Naive thymus-derived CD8-positive, alpha-beta T cell (primary cell): ENCODE data around the gene XKRX. TPM values are rescaled to one million over a fixed set of nuclear protein-coding genes. Genes with fewer than 3 reads are reported as not detected.

Source experiments
- ATAC-seq, 2 donors: fragments of 150-1000 bp; cut with Tn5 transposase in 1 of 2; sonication (Bioruptor Pico), chemical (Tn5 transposase) in 1 of 2; 1 replicate in 1 of 2; 2 replicates in 1 of 2; pipeline ENCODE4 v1.10.0; 2021; ENCODE audit warnings: mild to moderate bottlenecking in 2 of 2, moderate library complexity in 2 of 2
- POLR2A ChIA-PET: fragments of 350-600 bp; sonication (Branson Sonifier 250); formaldehyde crosslinking; loops from one replicate; lab custom pipeline; 2021; ENCODE audit warnings: antibody characterized with exemption; lab: Charles Lee
- DNase-seq, 10 donors: peaks; one replicate each; pipeline versions ENCODE4 v3.0.0 to v3.0.0-alpha.2; 2020 to 2022
- H3K27ac Mint-ChIP-seq, 10 donors: one replicate each; pipeline ENCODE4 v1.8.0; 2020 to 2022; ENCODE audit warnings: mild to moderate bottlenecking in 10 of 10, mixed read lengths in 10 of 10, moderate library complexity in 4 of 10, inconsistent platforms in 1 of 10
- H3K27me3 Mint-ChIP-seq, 5 donors: one replicate each; pipeline ENCODE4 v1.8.0; 2021 to 2022; ENCODE audit warnings: mixed read lengths in 5 of 5
- H3K36me3 Mint-ChIP-seq, 3 donors: one replicate each; pipeline ENCODE4 v1.8.0; 2020 to 2022; ENCODE audit warnings: mixed read lengths in 3 of 3, mild to moderate bottlenecking in 2 of 3, inconsistent platforms in 1 of 3
- H3K4me1 Mint-ChIP-seq, 4 donors: one replicate each; pipeline ENCODE4 v1.8.0; 2021 to 2022; ENCODE audit warnings: mixed read lengths in 4 of 4
- H3K4me3 Mint-ChIP-seq, 10 donors: one replicate each; pipeline ENCODE4 v1.8.0; 2020 to 2022; ENCODE audit warnings: mild to moderate bottlenecking in 10 of 10, mixed read lengths in 10 of 10, moderate library complexity in 6 of 10, inconsistent platforms in 1 of 10
- H3K9me3 Mint-ChIP-seq, 9 donors: one replicate each; pipeline ENCODE4 v1.8.0; 2020 to 2022; ENCODE audit warnings: mixed read lengths in 9 of 9, mild to moderate bottlenecking in 3 of 9, inconsistent platforms in 1 of 9, moderate library complexity in 1 of 9
- polyA plus RNA-seq, 3 donors: library from polyadenylated mRNA; unstranded; fragments of 300-500 nt; fragmentation: Illumina TruSeq; gene quantifications; one replicate each; pipeline ENCODE4 v1.2.3, GENCODE V29; 2021
- total RNA-seq, 8 experiments: library from RNA in 2 of 8; stranded (reverse) in 2 of 8; gene quantifications; one replicate each; pipeline ENCODE4 v1.2.3 and lab custom pipeline; 2021 to 2026

The XKRX gene
- total RNA-seq = 1 to 10 TPM; 1.8 to 2.3 TPM
- polyA plus RNA-seq = 1 to 10 TPM in 2 of 3 donors, under 1 TPM in 1; 0.48 to 1.5 (median 1.2) TPM
- 0.42 to 10.2 (median 2.7) reads per million in 6 experiments for total RNA-seq (lab: John Stamatoyannopoulos, UW)

- peak; percentile 4 to 68 (median 36) for DNase-seq
- peak within 1 kb of the TSS; percentile 89 to 97 (median 94) for H3K4me3 Mint-ChIP-seq
- peaks cover 17 to 56% (median 45%) of the 10 kb centered on the region in 4 donors for H3K4me1 Mint-ChIP-seq
- ATAC-seq = peak; percentile 86 to 89
- H3K36me3 Mint-ChIP-seq = peaks cover 0 to 6% (median 0%) of the 10 kb centered on the region in 3 donors
- peaks cover 0 to 2% (median 0%) of the 10 kb centered on the region in 5 donors for H3K27me3 Mint-ChIP-seq
- POLR2A ChIA-PET = no interaction called here
- peaks cover 0 to 6% (median 0%) of the 10 kb centered on the region in 9 donors for H3K9me3 Mint-ChIP-seq
- H3K27ac Mint-ChIP-seq = peak within 1 kb of the TSS; percentile 75 to 95 (median 90)
These were observed at the start of gene XKRX for GRCh38 chrX:100928660-100929613. Gene XKRX, minus strand, starts transcription at chrX:100928917. Its CDS starts 613 bp downstream, at chrX:100928304.

GRCh38 chrX:100976211-100976610 is 47.5 kb upstream of the XKRX start:
- no peak overlapping the region for H3K4me3 Mint-ChIP-seq
- peaks cover 4 to 5% (median 5%) of the 10 kb centered on the region in 3 donors for H3K36me3 Mint-ChIP-seq
- peaks cover 0 to 4% (median 1%) of the 10 kb centered on the region in 4 donors for H3K4me1 Mint-ChIP-seq
- peaks cover 0 to 12% (median 0%) of the 10 kb centered on the region in 9 donors for H3K9me3 Mint-ChIP-seq
- POLR2A ChIA-PET = no interaction called here
- H3K27ac Mint-ChIP-seq = peak overlapping the region in 1 of 10 donors; percentile 12
- no peak for DNase-seq
- ATAC-seq = no peak
- no peaks in the 10 kb centered on the region for H3K27me3 Mint-ChIP-seq

GRCh38 chrX:100975212-100975611 is 46.5 kb upstream of the XKRX start:
- POLR2A ChIA-PET = no interaction called here
- DNase-seq (no peak), ATAC-seq (no peak)
- no peaks in the 10 kb centered on the region for H3K27me3 Mint-ChIP-seq
- peaks cover 0 to 12% (median 0%) of the 10 kb centered on the region in 9 donors for H3K9me3 Mint-ChIP-seq
- peaks cover 4 to 5% (median 4%) of the 10 kb centered on the region in 3 donors for H3K36me3 Mint-ChIP-seq
- H3K4me1 Mint-ChIP-seq = peaks cover 0 to 4% (median 1%) of the 10 kb centered on the region in 4 donors
- peak overlapping the region in 1 of 10 donors; percentile 6 for H3K27ac Mint-ChIP-seq
- H3K4me3 Mint-ChIP-seq = no peak overlapping the region

- Mint-ChIP-seq H3K4me3 (no peak overlapping the region), H3K4me1 (peaks cover 0 to 3% (median 0%) of the 10 kb centered on the region in 4 donors), H3K9me3 (peaks cover 0 to 12% (median 0%) of the 10 kb centered on the region in 9 donors), H3K27me3 (no peaks in the 10 kb centered on the region), H3K27ac (no peak overlapping the region), H3K36me3 (peaks cover 0 to 5% (median 2%) of the 10 kb centered on the region in 3 donors)
- ATAC-seq (no peak), DNase-seq (no peak)
- POLR2A ChIA-PET = no interaction called here
These were observed 44.7 kb upstream of the XKRX start for GRCh38 chrX:100973411-100973810.

GRCh38 chrX:100969936-100970335 is 41.2 kb upstream of the XKRX start:
- DNase-seq (no peak), ATAC-seq (no peak)
- peaks cover 0 to 11% (median 0%) of the 10 kb centered on the region in 9 donors for H3K9me3 Mint-ChIP-seq
- H3K4me3 Mint-ChIP-seq = no peak overlapping the region
- POLR2A ChIA-PET = no interaction called here
- peaks cover 0 to 2% (median 0%) of the 10 kb centered on the region in 3 donors for H3K36me3 Mint-ChIP-seq
- H3K4me1 Mint-ChIP-seq = no peaks in the 10 kb centered on the region
- H3K27ac Mint-ChIP-seq = no peak overlapping the region
- H3K27me3 Mint-ChIP-seq = no peaks in the 10 kb centered on the region

GRCh38 chrX:100969408-100969807 is 40.7 kb upstream of the XKRX start, which contains the start of gene ARL13A:
Gene ARL13A, plus strand, starts transcription at chrX:100969708. Its CDS starts 3,982 bp downstream, at chrX:100973690.
- POLR2A ChIA-PET = no interaction called here
- H3K9me3 Mint-ChIP-seq = peaks cover 0 to 8% (median 0%) of the 10 kb centered on the region in 9 donors
- H3K27me3 Mint-ChIP-seq = no peaks in the 10 kb centered on the region
- DNase-seq (no peak), ATAC-seq (no peak)
- H3K36me3 Mint-ChIP-seq = peaks cover 0 to 2% (median 0%) of the 10 kb centered on the region in 3 donors
- H3K4me1 Mint-ChIP-seq = no peaks in the 10 kb centered on the region
- no peak within 1 kb of the TSS for H3K27ac Mint-ChIP-seq
- no peak within 1 kb of the TSS for H3K4me3 Mint-ChIP-seq

- Mint-ChIP-seq H3K4me1 (no peaks in the 10 kb centered on the region), H3K36me3 (no peaks in the 10 kb centered on the region), H3K4me3 (no peak overlapping the region), H3K27me3 (no peaks in the 10 kb centered on the region), H3K27ac (no peak overlapping the region), H3K9me3 (no peaks in the 10 kb centered on the region)
- no peak for DNase-seq
- no peak for ATAC-seq
- POLR2A ChIA-PET = no interaction called here
These were observed 35.6 kb upstream of the XKRX start for GRCh38 chrX:100964362-100964761.

GRCh38 chrX:100962811-100963210 is 34.1 kb upstream of the XKRX start:
- no peaks in the 10 kb centered on the region for H3K9me3 Mint-ChIP-seq
- H3K4me1 Mint-ChIP-seq = no peaks in the 10 kb centered on the region
- POLR2A ChIA-PET = no interaction called here
- DNase-seq = no peak
- H3K27ac Mint-ChIP-seq = no peak overlapping the region
- no peaks in the 10 kb centered on the region for H3K36me3 Mint-ChIP-seq
- no peak for ATAC-seq
- no peaks in the 10 kb centered on the region for H3K27me3 Mint-ChIP-seq
- H3K4me3 Mint-ChIP-seq = no peak overlapping the region

- H3K4me3 Mint-ChIP-seq = no peak overlapping the region
- ATAC-seq = no peak
These were observed 19.8 kb upstream of the XKRX start for GRCh38 chrX:100948557-100948956.

GRCh38 chrX:100946299-100946927 is 17.7 kb upstream of the XKRX start:
- no peak for DNase-seq
- POLR2A ChIA-PET = no interaction called here
- Mint-ChIP-seq H3K4me1 (no peaks in the 10 kb centered on the region), H3K4me3 (no peak overlapping the region), H3K27ac (no peak overlapping the region), H3K36me3 (peaks cover 6 to 9% (median 9%) of the 10 kb centered on the region in 3 donors), H3K9me3 (no peaks in the 10 kb centered on the region), H3K27me3 (no peaks in the 10 kb centered on the region)
- ATAC-seq = no peak

More at GRCh38 chrX:100948557-100948956, 19.8 kb upstream of the XKRX start:
- Mint-ChIP-seq H3K4me1 (peaks cover 0 to 2% (median 0%) of the 10 kb centered on the region in 4 donors), H3K27me3 (no peaks in the 10 kb centered on the region), H3K36me3 (peaks cover 6 to 9% (median 9%) of the 10 kb centered on the region in 3 donors), H3K9me3 (peaks cover 0 to 4% (median 0%) of the 10 kb centered on the region in 9 donors), H3K27ac (no peak overlapping the region)
- POLR2A ChIA-PET = no interaction called here
- DNase-seq = no peak

GRCh38 chrX:100944601-100945000 is 15.9 kb upstream of the XKRX start:
- H3K36me3 Mint-ChIP-seq = peaks cover 6 to 9% (median 7%) of the 10 kb centered on the region in 3 donors
- DNase-seq (no peak), ATAC-seq (no peak)
- peaks cover 0 to 1% (median under 1%) of the 10 kb centered on the region in 4 donors for H3K4me1 Mint-ChIP-seq
- H3K4me3 Mint-ChIP-seq = no peak overlapping the region
- POLR2A ChIA-PET = no interaction called here
- peak overlapping the region in 1 of 10 donors; percentile 36 for H3K27ac Mint-ChIP-seq
- H3K9me3 Mint-ChIP-seq = no peaks in the 10 kb centered on the region
- no peaks in the 10 kb centered on the region for H3K27me3 Mint-ChIP-seq

GRCh38 chrX:100939333-100939732 is 10.6 kb upstream of the XKRX start:
- peak overlapping the region in 2 of 10 donors; percentile 19 to 22 for H3K4me3 Mint-ChIP-seq
- POLR2A ChIA-PET = no interaction called here
- ATAC-seq (peak in 1 of 2 donors; percentile 59), DNase-seq (peak in 4 of 10 donors; percentile 4 to 25 (median 12))
- no peaks in the 10 kb centered on the region for H3K27me3 Mint-ChIP-seq
- H3K36me3 Mint-ChIP-seq = peaks cover 0 to 2% (median 0%) of the 10 kb centered on the region in 3 donors
- peak overlapping the region; percentile 31 to 90 (median 82) for H3K27ac Mint-ChIP-seq
- peaks cover 0 to 2% (median 0%) of the 10 kb centered on the region in 9 donors for H3K9me3 Mint-ChIP-seq
- H3K4me1 Mint-ChIP-seq = peaks cover 0 to 15% (median 10%) of the 10 kb centered on the region in 4 donors
